ENCODE measurements around the gene AGTR2.

AGTR2 gene, protein sequence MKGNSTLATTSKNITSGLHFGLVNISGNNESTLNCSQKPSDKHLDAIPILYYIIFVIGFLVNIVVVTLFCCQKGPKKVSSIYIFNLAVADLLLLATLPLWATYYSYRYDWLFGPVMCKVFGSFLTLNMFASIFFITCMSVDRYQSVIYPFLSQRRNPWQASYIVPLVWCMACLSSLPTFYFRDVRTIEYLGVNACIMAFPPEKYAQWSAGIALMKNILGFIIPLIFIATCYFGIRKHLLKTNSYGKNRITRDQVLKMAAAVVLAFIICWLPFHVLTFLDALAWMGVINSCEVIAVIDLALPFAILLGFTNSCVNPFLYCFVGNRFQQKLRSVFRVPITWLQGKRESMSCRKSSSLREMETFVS

DNA sequence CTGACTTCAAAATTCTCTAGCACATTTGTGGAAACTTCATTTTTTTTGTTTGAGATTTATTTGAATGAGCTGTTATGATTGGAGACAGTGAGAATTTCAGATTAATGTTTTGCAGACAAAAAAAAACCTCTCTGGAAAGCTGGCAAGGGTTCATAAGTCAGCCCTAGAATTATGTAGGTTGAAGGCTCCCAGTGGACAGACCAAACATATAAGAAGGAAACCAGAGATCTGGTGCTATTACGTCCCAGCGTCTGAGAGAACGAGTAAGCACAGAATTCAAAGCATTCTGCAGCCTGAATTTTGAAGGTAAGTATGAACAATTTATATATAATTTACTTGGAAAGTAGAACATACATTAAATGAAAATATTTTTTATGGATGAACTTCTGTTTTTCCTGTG lies at the start of gene AGTR2:
Gene AGTR2, plus strand, starts transcription at position 234 of the 400 bp plus-strand sequence. CDS start 1,537 bp downstream, outside the sequence.
- TF ChIP-seq GATA2 (IDR thresholded peaks at IDR 0.05; ENCODE audit: low read depth, low read length), result no peak
- TF ChIP-seq GATA3 (IDR thresholded peaks at IDR 0.05; ENCODE audit: low read depth, low read length), result no peak

DNA sequence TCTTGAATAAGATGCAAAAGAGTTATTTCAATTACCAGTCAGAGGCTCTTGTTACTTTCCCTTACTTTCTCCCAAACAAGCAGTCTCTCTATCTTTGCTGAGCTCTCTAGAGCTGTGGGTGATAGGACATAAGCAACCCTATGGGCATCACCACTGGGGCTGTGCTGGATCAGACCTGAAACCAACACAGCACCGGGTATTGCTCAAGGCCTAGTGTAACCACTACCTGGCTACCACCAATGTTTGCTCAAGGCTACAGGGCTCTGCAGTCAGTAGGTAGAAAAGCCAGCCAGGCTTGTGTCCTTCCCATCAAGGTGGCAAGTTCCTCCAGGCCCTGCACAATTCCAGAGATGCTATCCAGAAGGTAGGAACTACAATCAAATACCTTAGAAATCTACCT lies 35.3 kb upstream of the AGTR2 start:
- TF ChIP-seq GATA2 (IDR thresholded peaks at IDR 0.05; ENCODE audit: low read depth, low read length) (no peak), GATA3 (IDR thresholded peaks at IDR 0.05; ENCODE audit: low read depth, low read length) (no peak)

GRCh38 chrX:116142976-116143375 lies 27.6 kb upstream of the AGTR2 start:
- TF ChIP-seq GATA3 (IDR thresholded peaks at IDR 0.05; ENCODE audit: low read depth, low read length) (no peak), GATA2 (IDR thresholded peaks at IDR 0.05; ENCODE audit: low read depth, low read length) (no peak)

GRCh38 chrX:116172976-116173375 lies 2.4 kb downstream of the AGTR2 start:
- TF ChIP-seq GATA2 (IDR thresholded peaks at IDR 0.05; ENCODE audit: low read depth, low read length), result no peak
- no peak for TF ChIP-seq GATA3 (IDR thresholded peaks at IDR 0.05; ENCODE audit: low read depth, low read length)

- TF ChIP-seq GATA2 (IDR thresholded peaks at IDR 0.05; ENCODE audit: low read depth, low read length) (no peak), GATA3 (IDR thresholded peaks at IDR 0.05; ENCODE audit: low read depth, low read length) (no peak)
Observed at GRCh38 chrX:116181300-116181699, 10.8 kb downstream of the AGTR2 start.

DNA sequence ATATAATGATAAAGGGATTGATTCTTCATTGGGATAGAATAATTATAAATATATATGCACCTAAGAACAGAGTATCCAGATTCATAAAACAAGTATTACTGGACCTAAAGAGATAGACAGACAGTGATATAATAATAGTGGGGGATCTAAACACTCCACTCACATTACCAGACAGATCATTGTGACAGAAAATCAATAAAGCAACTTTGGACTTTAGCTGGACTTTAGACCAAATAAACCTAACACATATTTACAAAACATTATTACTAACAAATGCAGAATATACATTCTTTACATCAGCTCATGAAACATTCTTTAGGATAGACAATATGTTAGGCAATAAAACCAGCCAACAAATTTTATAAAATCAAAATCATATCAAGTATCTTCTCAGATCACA lies 14.6 kb downstream of the AGTR2 start:
- no peak for TF ChIP-seq GATA3 (IDR thresholded peaks at IDR 0.05; ENCODE audit: low read depth, low read length)
- TF ChIP-seq GATA2 (IDR thresholded peaks at IDR 0.05; ENCODE audit: low read depth, low read length), result no peak

DNA sequence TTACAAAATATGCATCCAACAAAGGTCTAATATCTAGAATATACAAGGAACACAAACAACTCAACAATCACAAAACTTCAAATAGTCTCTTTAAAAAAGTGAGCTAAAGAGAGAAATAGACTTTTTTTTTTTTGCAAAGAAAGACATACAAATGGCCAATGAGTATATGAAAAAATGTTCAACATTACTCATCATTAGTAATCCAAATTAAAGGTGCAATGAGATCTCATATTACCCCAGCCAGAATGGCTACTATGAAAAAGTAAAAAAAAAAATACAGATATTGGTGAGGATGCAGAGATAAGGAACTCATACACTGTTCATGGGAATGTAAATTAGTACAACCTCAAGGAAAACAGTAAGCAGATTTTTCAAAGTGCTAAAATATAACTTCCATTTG lies 24.1 kb downstream of the AGTR2 start:
- TF ChIP-seq GATA2 (IDR thresholded peaks at IDR 0.05; ENCODE audit: low read depth, low read length) (no peak), GATA3 (IDR thresholded peaks at IDR 0.05; ENCODE audit: low read depth, low read length) (no peak)

DNA sequence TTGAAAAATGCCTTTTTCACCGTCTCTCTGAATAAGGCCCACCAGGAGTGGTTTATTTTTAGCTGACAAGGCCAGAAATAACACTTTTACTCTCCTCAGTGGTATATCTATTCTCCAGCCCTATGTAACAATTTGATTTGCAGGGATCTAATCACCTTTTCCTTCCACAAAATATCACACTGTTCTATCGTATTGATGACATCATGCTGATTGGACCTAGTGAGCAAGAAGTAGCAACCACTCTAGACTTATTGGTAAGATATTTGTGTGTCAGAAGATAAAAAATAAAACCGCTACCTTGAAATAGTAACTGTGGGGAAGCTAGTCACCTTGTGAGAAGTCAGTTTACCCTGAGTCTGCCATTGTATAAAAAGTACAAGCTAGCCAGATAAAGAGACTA lies 27.7 kb downstream of the AGTR2 start:
- no peak for TF ChIP-seq GATA2 (IDR thresholded peaks at IDR 0.05; ENCODE audit: low read depth, low read length)
- TF ChIP-seq GATA3 (IDR thresholded peaks at IDR 0.05; ENCODE audit: low read depth, low read length), result no peak

DNA sequence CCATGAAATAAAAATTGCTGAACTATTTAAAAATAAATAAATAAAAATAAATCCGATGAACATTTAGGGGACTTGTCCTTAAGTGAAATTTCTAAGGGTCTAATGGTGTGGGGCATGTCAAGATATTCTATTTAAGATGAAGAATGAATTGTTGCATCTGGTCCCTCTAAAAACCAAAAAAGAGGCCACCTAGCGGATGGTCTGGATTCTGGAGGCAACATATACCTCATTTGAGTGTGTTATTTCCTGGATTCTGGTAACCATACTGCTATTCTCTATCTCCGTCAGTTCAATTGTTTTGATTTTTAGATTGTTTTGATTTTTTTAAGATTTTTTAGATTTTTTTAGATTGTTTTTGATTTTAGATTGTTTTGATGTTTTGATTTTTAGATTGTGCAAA lies 28.3 kb downstream of the AGTR2 start:
- TF ChIP-seq GATA2 (IDR thresholded peaks at IDR 0.05; ENCODE audit: low read depth, low read length), result no peak
- no peak for TF ChIP-seq GATA3 (IDR thresholded peaks at IDR 0.05; ENCODE audit: low read depth, low read length)

GRCh38 chrX:116204932-116205331 lies 34.4 kb downstream of the AGTR2 start:
- TF ChIP-seq GATA3 (IDR thresholded peaks at IDR 0.05; ENCODE audit: low read depth, low read length) (no peak), GATA2 (IDR thresholded peaks at IDR 0.05; ENCODE audit: low read depth, low read length) (no peak)

DNA sequence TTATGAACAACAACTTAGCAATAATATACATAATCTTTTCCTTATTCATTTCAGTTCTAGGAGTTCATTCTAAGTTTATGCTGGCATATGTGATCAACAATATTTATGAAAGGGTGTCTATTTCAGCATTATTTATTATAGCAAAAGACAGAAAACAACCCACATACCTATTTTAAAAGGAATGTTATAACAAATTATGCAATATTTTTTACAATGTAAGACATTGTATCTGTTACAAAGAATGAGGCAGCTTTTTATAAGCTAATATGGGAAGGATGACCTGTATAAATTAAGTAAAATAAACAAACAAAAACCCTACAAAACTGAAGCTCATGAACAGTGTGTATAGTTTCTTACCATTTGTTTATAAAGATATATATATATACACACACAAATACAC lies 42.7 kb downstream of the AGTR2 start:
- TF ChIP-seq GATA3 (IDR thresholded peaks at IDR 0.05; ENCODE audit: low read depth, low read length) (no peak), GATA2 (IDR thresholded peaks at IDR 0.05; ENCODE audit: low read depth, low read length) (no peak)

All from SH-SY5Y (cell line).